Uterus (tissue), 4 donors: ENCODE data around the gene BTBD9. TPM values are rescaled to one million over a fixed set of nuclear protein-coding genes. Genes with fewer than 3 reads are reported as not detected.

Source experiments
- DNase-seq, 2 donors: peaks; one replicate each; pipeline ENCODE4 v3.0.0-alpha.2; 2019 to 2020
- H3K27ac ChIP-seq, 2 donors: fragments of 200-600 bp; sonication (generic); 1 replicate in 1 of 2; 2 replicates in 1 of 2; pipeline ENCODE4 v1.5.1; 2016 to 2018
- H3K27me3 ChIP-seq, 2 donors: fragments of 200-600 bp; sonication (generic); one replicate each; pipeline ENCODE4 v1.5.1; 2018 to 2019; ENCODE audit warnings: control low read depth in 1 of 2
- H3K36me3 ChIP-seq, 2 donors: fragments of 200-600 bp; sonication (generic); one replicate each; pipeline ENCODE4 v1.5.1; 2019; ENCODE audit warnings: control low read depth in 1 of 2
- H3K4me1 ChIP-seq, 2 donors: fragments of 200-600 bp; sonication (generic); one replicate each; pipeline ENCODE4 v1.5.1; 2018 to 2019; ENCODE audit warnings: control low read depth in 1 of 2
- H3K4me3 ChIP-seq, 2 donors: fragments of 200-600 bp; sonication (generic); 1 replicate in 1 of 2; 2 replicates in 1 of 2; pipeline ENCODE4 v1.5.1; 2018 to 2019; ENCODE audit warnings: mild to moderate bottlenecking in 1 of 2
- H3K9me3 ChIP-seq, 2 donors: fragments of 200-600 bp; sonication (generic); one replicate each; pipeline ENCODE4 v1.5.1; 2019; ENCODE audit warnings: control low read depth in 1 of 2
- POLR2A ChIP-seq, 2 donors: fragments of 450-650 bp; IDR thresholded peaks; one replicate each; pipeline ENCODE4 v1.6.1; 2016; ENCODE audit warnings: antibody characterized with exemption in 2 of 2, mild to moderate bottlenecking in 1 of 2, moderate library complexity in 1 of 2
- intact Hi-C: fragments of 100-400 bp; cut with DNase I; formaldehyde crosslinking; loops from one replicate; pipeline ENCODE4 v1.15.1; 2023; ENCODE audit warnings: low total_unique reads
- total RNA-seq, 4 donors: library from RNA; depleted of rRNA in 3 of 4; stranded (reverse); fragments of >200 nt in 3 of 4; gene quantifications; one replicate each; pipeline versions ENCODE4 v1.1.0 to v1.2.4, GENCODE V29; 2014 to 2023
- TF ChIP-seq, protein P1 (sequence below), 4 experiments: fragments of 200-600 bp in 2 of 4; fragments of 450-650 bp in 2 of 4; sonication (generic) in 2 of 4; IDR thresholded peaks; one replicate each; pipeline ENCODE4 v1.5.1; 2016 to 2019; ENCODE audit warnings: antibody characterized with exemption in 4 of 4, mild to moderate bottlenecking in 2 of 4, moderate library complexity in 1 of 4
- donor health status: DM: yes; HTN: yes; CAD: no.

Gene BTBD9
- total RNA-seq, 4 donors from 2014 or later: 10.3 to 50.3 (median 34.4) TPM

DNA sequence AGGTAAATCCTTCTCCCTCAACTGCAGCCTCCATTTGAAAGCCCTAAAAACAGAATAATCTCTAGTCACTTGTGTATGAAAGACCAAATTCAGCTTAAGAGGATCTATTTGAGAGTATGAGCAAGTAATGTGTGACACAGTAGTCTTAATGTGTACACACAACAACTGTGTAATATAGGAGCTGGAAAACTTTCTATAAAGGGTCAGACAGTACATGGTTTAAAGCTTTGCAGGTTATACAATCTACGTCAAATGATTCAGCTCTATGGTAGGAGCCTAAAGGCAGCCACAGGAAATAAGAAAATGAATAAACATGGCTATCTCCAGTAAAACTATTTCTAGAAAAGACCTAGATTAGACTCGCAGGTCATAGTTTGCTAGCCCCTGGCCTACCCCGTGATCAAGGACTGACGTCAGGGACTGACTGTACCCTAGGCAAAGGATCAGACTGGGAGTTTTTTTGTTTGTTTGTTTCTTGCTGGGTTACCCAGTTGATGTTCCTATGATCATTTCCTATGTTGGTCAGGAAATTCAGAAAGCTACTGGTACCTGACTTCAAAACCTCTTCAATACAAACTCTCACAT is 39.7 kb downstream of the BTBD9 start:
- intact Hi-C loops: no loop called here
- DNase-seq: no peak
- Histone ChIP-seq H3K27ac (no peak overlapping the region), H3K9me3 (no peaks in the 10 kb centered on the region), H3K4me1 (no peaks in the 10 kb centered on the region), H3K27me3 (no peaks in the 10 kb centered on the region), H3K36me3 (no peaks in the 10 kb centered on the region), H3K4me3 (no peak overlapping the region)
- no peak for TF ChIP-seq POLR2A (IDR thresholded peaks at IDR 0.05)
- TF ChIP-seq, protein P1, sequence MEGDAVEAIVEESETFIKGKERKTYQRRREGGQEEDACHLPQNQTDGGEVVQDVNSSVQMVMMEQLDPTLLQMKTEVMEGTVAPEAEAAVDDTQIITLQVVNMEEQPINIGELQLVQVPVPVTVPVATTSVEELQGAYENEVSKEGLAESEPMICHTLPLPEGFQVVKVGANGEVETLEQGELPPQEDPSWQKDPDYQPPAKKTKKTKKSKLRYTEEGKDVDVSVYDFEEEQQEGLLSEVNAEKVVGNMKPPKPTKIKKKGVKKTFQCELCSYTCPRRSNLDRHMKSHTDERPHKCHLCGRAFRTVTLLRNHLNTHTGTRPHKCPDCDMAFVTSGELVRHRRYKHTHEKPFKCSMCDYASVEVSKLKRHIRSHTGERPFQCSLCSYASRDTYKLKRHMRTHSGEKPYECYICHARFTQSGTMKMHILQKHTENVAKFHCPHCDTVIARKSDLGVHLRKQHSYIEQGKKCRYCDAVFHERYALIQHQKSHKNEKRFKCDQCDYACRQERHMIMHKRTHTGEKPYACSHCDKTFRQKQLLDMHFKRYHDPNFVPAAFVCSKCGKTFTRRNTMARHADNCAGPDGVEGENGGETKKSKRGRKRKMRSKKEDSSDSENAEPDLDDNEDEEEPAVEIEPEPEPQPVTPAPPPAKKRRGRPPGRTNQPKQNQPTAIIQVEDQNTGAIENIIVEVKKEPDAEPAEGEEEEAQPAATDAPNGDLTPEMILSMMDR (IDR thresholded peaks at IDR 0.05): no peak

DNA sequence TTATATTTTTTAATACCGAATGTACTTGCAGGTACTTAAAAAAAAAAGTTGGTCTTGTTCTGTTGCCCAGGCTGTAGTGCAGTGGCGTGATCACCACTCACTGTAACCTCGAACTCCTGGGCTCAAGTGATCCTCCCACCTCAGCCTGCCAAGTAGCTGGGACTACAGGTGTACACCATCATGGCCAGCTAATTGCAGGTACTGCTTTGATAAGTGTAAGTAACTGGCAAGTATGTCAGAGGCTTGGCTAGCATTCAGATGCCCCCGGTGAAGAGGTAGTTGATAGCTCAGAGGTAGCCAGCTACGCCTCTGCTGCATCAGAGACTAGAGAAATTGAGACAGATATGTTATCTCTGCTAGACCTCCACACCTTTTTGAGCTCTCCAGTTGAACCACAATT is 40.5 kb downstream of the BTBD9 start:
- TF ChIP-seq, protein P1 (IDR thresholded peaks at IDR 0.05): no peak
- no peak for TF ChIP-seq POLR2A (IDR thresholded peaks at IDR 0.05)
- H3K27ac ChIP-seq: no peak overlapping the region
- DNase-seq: no peak

DNA sequence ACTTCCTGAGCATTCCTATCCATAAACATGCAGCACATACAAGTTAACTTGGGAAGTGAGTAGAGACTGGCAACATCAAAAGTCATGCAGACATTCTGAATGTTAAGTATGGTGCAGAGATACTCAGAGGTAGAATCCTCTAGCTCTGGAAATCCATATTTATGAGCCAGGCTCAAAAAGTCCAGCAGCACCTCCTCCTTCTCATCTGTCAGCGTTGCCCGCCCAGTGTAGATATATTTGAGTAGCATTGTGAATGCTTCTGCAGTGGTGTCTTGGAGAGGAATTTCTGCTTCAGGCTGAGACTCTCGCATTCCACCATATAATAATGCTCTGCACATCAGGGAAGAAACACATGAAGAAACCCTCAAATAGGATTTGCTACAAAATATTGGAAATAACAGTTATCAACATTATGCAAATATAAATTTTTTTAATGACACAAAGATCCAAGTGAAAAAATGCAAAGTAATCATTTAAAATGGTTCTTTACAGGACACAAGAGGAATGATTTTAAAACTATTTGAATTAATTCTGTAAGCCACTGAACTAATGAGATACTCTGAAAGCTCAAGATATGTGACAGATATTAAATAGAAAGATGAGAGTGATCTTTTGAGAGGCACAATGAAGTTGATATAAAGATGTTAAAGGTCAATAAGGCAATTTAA is 45.6 kb downstream of the BTBD9 start:
- Histone ChIP-seq H3K4me1 (no peaks in the 10 kb centered on the region), H3K9me3 (no peaks in the 10 kb centered on the region), H3K27ac (no peak overlapping the region), H3K27me3 (no peaks in the 10 kb centered on the region), H3K36me3 (no peaks in the 10 kb centered on the region), H3K4me3 (no peak overlapping the region)
- DNase-seq: no peak
- intact Hi-C loops: no loop called here
- TF ChIP-seq, protein P1 (IDR thresholded peaks at IDR 0.05): no peak
- no peak for TF ChIP-seq POLR2A (IDR thresholded peaks at IDR 0.05)

More for the DNA sequence above, 40.5 kb downstream of the BTBD9 start:
- Histone ChIP-seq H3K4me1 (no peaks in the 10 kb centered on the region), H3K27me3 (no peaks in the 10 kb centered on the region), H3K4me3 (no peak overlapping the region), H3K9me3 (no peaks in the 10 kb centered on the region), H3K36me3 (no peaks in the 10 kb centered on the region)
- intact Hi-C loops: no loop called here

DNA sequence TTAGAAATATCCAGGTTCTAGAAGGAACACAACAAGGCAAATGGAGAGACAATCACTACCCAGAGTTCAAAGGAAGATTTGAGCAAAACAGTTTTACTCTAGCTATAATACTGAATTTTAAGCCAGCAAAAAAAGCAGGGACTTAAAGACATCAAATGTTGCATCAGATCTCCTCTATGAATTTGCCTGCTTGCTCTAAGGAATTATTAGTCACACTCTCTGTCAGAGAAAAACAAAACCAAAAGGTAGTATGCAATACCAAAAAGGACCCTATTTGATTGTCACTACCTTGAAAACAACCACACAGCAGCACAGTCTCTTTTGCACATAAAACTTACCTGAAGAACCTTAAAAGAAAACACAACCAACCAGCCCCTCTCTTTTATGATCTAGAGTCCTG is 46.3 kb downstream of the BTBD9 start:
- DNase-seq: no peak
- no peaks in the 10 kb centered on the region for H3K9me3 ChIP-seq
- TF ChIP-seq, protein P1 (IDR thresholded peaks at IDR 0.05): no peak
- TF ChIP-seq POLR2A (IDR thresholded peaks at IDR 0.05): no peak
- no peak overlapping the region for H3K27ac ChIP-seq
- H3K36me3 ChIP-seq: no peaks in the 10 kb centered on the region
- H3K4me3 ChIP-seq: no peak overlapping the region
- no peaks in the 10 kb centered on the region for H3K27me3 ChIP-seq
- intact Hi-C loops: no loop called here
- H3K4me1 ChIP-seq: no peaks in the 10 kb centered on the region

DNA sequence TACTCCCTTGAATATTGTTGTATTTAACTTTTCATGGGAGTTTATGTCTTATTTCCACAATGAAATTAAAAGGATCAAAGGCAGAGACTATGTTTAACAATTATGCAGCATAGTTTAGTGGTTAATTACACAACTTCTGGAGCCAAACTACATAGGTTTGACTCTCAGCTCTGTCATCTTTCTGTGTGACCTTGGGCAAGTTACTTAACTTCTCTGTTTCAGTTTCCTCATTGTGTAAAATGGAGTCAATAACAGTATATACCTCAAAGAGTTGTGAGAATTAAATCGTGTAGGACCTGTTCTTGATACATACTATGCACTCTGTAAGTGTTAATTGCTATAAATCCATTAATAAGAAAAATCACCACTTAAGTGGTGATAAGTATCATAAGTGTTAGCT is 48.3 kb downstream of the BTBD9 start:
- no peak for TF ChIP-seq POLR2A (IDR thresholded peaks at IDR 0.05)
- TF ChIP-seq, protein P1 (IDR thresholded peaks at IDR 0.05): no peak
- Histone ChIP-seq H3K4me1 (no peaks in the 10 kb centered on the region), H3K36me3 (no peaks in the 10 kb centered on the region), H3K27me3 (no peaks in the 10 kb centered on the region), H3K27ac (no peak overlapping the region), H3K9me3 (no peaks in the 10 kb centered on the region), H3K4me3 (no peak overlapping the region)
- intact Hi-C loops: no loop called here
- DNase-seq: no peak
